KOPT-K1 (cell line): ENCODE measurements around the gene BCL6.

ENCODE experiments used
- H3K27ac ChIP-seq: fragments of 200-600 bp; sonication (generic); 2 replicates; pipeline ENCODE4 v1.5.1; 2016; ENCODE audit warnings: antibody characterized with exemption, mild to moderate bottlenecking, low read depth, low read length; ENCODE audit not compliant: poor library complexity, severe bottlenecking
- H3K36me3 ChIP-seq: fragments of 200-600 bp; sonication (generic); 2 replicates; pipeline ENCODE4 v1.5.1; 2017; ENCODE audit warnings: antibody characterized with exemption, mild to moderate bottlenecking, low read length, moderate library complexity; ENCODE audit not compliant: insufficient read depth
- H3K9me3 ChIP-seq: fragments of 200-600 bp; sonication (generic); 2 replicates; pipeline ENCODE4 v1.5.1; 2017; ENCODE audit warnings: antibody characterized with exemption, low read length, mild to moderate bottlenecking; ENCODE audit not compliant: insufficient read depth, poor library complexity, severe bottlenecking

BCL6 gene

GRCh38 chr3:187745201-187746058, at the start of gene BCL6:
TSS of gene BCL6 (minus strand) at chr3:187745468. CDS start at chr3:187733693, 11,775 bp downstream.
- peak within 1 kb of the TSS; percentile 99 for H3K27ac ChIP-seq
- H3K9me3 ChIP-seq: no peaks in the 10 kb centered on the region
- no peaks in the 10 kb centered on the region for H3K36me3 ChIP-seq

DNA sequence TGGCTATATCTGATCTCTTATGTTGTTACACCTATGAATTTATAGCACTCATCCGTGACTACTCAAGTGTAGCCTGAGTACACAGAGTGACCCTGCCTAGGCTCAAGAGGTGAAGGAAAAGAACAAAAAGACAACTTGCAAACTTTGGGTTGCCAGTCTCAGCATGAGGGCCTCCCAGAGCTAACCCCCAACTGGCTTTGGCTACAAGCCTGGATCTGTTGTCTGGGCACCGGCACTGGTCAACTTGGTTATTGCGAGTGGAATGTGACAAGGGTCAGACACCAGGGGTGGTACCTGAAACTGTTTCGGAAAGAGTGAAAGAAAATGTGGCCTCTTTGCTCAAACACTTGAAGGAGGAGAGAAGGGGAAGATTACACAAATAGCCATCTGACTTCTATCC, 49.5 kb upstream of the BCL6 start:
- no peaks in the 10 kb centered on the region for H3K9me3 ChIP-seq
- no peak overlapping the region for H3K27ac ChIP-seq
- H3K36me3 ChIP-seq: no peaks in the 10 kb centered on the region

- no peaks in the 10 kb centered on the region for H3K9me3 ChIP-seq
- no peaks in the 10 kb centered on the region for H3K36me3 ChIP-seq
- no peak overlapping the region for H3K27ac ChIP-seq
Measured at GRCh38 chr3:187793618-187794017, 48.4 kb upstream of the BCL6 start.

- Histone ChIP-seq H3K9me3 (no peaks in the 10 kb centered on the region), H3K36me3 (no peaks in the 10 kb centered on the region), H3K27ac (no peak overlapping the region)
Measured at GRCh38 chr3:187792521-187792920, 47.3 kb upstream of the BCL6 start.

DNA sequence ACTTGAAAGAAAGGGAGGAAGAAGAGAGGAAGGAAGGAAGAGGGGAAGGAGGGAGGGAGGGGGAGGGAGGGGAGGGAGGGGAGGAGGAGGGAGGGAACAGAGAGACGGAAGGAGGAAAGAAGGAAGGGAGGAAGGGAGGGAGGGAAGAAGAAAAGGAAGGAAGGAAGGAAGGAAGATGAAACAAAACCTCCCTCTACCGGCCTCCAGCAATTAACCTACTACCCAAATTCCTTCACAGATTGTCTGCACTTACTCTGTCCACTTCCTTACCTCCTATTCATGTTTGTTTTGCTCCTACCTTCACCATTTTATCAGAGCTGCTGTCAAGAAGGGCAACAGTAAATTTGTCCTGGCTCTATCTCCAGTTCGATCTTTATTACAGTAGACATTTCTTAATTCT, 44.6 kb upstream of the BCL6 start:
- Histone ChIP-seq H3K27ac (no peak overlapping the region), H3K9me3 (no peaks in the 10 kb centered on the region), H3K36me3 (no peaks in the 10 kb centered on the region)

DNA sequence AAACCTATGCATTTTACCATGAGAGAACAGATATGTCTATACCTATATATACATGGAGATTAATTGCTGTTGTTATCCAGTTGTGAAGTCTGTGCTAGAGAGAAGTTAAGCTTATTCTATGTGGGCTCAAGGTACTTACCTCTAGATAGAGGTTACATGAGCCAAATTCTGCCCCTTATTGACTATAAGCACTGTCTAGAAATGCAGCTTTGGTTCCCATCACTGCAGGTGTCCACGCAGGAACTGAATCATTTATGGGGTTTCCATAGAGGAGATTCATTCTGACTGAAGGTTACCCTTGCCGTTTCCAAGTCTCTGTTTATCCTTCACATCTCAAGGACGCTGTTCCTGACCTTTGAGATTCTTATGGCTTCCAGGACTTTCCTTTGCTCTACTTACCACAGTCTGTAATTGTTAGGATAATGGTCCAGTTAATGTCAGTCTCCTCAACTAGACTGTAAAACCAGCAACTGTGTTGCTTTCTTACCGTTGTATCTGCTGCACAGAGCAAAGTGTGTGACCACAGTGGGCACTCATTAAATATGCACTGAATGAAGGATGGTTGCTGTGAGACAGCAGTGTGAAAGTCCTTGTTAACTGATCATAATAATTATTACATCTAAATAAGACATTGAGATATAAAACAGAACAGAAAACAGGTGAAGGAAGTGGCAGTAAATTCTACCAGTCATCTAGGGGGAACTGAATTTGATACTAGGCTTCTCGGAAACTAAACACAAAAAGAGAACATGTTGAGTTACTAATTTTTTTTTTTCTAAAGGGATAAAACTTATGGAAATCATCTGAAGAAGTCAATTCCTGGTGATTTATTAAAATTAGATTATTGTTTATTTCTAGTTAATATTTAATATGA, 44.0 kb upstream of the BCL6 start:
- Histone ChIP-seq H3K9me3 (no peaks in the 10 kb centered on the region), H3K36me3 (no peaks in the 10 kb centered on the region), H3K27ac (no peak overlapping the region)

GRCh38 chr3:187783098-187783497, 37.8 kb upstream of the BCL6 start:
- no peaks in the 10 kb centered on the region for H3K36me3 ChIP-seq
- H3K27ac ChIP-seq: no peak overlapping the region
- no peaks in the 10 kb centered on the region for H3K9me3 ChIP-seq

DNA sequence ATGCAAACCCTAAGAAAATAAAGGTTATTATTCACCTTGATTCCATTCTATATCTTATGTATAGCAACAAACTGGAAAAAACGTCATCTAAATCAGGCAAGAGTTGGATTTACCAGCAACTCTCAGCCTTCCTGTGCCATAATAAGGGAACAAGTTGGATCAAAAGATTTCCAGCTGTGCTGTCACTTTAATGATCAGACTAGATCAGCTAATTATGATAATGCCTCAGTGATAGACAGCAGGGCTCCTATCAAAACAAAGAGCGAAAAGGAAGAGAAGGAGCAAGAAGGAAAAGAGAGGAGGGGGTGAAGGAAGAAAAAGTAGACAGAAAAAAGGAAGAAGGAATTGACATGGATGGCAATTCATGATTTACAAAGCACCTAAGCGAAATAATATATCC, 36.7 kb upstream of the BCL6 start:
- Histone ChIP-seq H3K27ac (no peak overlapping the region), H3K36me3 (no peaks in the 10 kb centered on the region), H3K9me3 (no peaks in the 10 kb centered on the region)

- no peaks in the 10 kb centered on the region for H3K9me3 ChIP-seq
- no peak overlapping the region for H3K27ac ChIP-seq
- no peaks in the 10 kb centered on the region for H3K36me3 ChIP-seq
Measured at GRCh38 chr3:187781001-187781400, 35.7 kb upstream of the BCL6 start.

DNA sequence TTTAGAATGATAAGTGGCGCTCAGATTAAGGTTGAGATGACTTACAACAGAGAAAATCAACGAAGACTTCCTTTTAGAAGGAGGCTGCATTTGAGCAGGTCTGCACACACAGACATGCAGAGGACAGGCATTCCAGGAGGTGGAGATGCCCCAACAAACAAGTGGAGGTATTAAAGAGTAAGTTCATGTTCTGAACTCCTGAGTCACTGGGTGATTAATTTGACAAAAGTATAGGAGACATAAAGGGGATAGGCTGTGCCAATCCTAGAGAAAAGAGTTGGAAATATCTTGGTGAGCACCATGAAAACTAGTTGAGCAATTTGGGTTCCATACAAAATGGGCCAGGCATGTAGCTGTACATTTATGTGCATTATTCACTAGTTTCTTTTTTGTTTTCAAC, 33.5 kb upstream of the BCL6 start:
- H3K9me3 ChIP-seq: no peaks in the 10 kb centered on the region
- no peaks in the 10 kb centered on the region for H3K36me3 ChIP-seq
- H3K27ac ChIP-seq: no peak overlapping the region

GRCh38 chr3:187777331-187777941, 32.2 kb upstream of the BCL6 start:
- Histone ChIP-seq H3K27ac (peak overlapping the region; percentile 35), H3K9me3 (no peaks in the 10 kb centered on the region), H3K36me3 (no peaks in the 10 kb centered on the region)

- no peak overlapping the region for H3K27ac ChIP-seq
- H3K9me3 ChIP-seq: no peaks in the 10 kb centered on the region
- no peaks in the 10 kb centered on the region for H3K36me3 ChIP-seq
Measured at GRCh38 chr3:187775549-187775948, 30.3 kb upstream of the BCL6 start.

DNA sequence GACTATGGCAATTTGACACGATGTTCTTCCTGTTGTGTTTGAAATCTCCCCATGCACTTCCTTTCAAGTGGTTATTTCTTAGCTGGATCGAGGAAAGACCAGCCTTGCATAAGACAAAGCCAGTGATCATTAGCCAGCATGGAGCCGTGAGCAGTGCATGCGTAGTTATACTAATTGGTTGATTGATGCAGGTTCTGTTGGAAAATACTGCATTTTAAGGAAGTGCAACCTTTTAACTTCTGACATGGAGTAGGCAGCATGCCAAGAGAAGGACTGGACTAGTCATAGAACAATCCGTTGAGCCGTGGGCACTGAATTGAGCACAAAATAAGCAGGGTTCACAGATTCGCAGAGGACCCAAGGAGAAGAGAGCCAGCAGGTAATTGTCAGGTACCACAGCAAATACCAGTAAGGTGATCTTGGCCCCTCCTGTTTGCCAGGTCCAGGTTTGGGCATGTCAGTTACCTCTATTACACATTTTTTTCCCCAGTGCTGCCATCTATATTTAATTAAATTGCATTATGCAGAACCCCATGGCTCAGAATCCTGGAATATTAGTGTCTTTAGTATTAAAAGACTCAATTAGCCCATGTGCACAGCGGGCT, 29.0 kb upstream of the BCL6 start:
- no peaks in the 10 kb centered on the region for H3K36me3 ChIP-seq
- no peak overlapping the region for H3K27ac ChIP-seq
- H3K9me3 ChIP-seq: no peaks in the 10 kb centered on the region

DNA sequence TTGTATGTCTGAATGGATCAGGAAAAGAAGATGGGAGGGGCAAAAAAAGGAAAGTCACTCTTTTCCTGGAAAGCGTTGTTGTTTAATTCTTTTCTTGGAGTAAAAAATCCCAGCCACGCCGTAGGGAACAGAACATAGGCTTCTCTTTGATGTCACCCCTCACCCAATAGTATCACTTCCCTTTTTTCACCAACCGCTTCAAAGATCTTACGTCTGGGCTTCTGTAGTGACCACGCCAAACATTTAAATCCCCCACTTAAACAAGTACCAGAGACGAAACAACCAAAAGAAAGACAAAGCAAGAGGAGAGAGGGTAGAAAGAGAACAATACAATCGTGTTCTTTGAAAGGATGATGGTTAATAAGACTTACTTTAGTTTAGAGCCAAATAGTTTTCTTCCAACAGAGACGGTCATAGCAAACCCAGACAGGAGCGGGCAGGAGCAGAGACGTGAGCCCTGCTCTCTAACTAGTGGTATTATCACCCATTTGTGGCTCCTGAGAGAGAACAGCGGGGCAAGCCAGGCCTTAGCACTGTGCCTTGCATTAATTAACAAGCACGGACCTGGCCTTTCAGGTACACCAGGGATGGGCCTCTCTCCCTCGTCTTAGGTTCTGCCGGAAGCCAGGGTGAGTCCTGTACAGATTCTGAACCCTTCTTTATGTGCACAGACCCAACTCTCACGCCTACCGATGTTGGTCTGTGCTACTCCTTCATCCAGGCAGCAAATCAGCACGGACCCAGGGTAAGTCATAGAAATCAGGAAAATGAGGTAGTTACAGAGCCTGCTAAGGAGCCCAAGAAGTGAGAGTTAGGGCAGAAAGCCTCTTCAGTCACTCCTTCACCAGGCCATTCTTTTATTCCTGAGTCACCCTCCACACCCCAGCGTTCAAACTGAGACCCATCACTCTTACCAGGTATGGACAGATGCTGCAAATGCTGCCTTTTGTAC, 28.2 kb upstream of the BCL6 start:
- no peaks in the 10 kb centered on the region for H3K36me3 ChIP-seq
- H3K9me3 ChIP-seq: no peaks in the 10 kb centered on the region
- no peak overlapping the region for H3K27ac ChIP-seq
